ENCODE results near the gene NR1H4.
"Not testable (repeated sequence)": the region's sequence is repeated elsewhere in the genome, so short reads cannot be mapped to it uniquely, and the experiment has no call there.

NR1H4 gene

GRCh38 chr12:100491104-100491503 is 17.4 kb downstream of the NR1H4 start:
- no peaks in the 10 kb centered on the region for H3K4me1 ChIP-seq (ENCODE audit: control insufficient read depth, insufficient read depth, low read length)
- H3K4me3 ChIP-seq (ENCODE audit: low read depth, low read length), result no peak overlapping the region
- no peaks in the 10 kb centered on the region for H3K9me3 ChIP-seq (ENCODE audit: control insufficient read depth, insufficient read depth, low read length)
- H3K36me3 ChIP-seq (ENCODE audit: control insufficient read depth, insufficient read depth, low read length), result no peaks in the 10 kb centered on the region
- H3K27ac ChIP-seq (ENCODE audit: low read depth, low read length), result no peak overlapping the region
- H3K27me3 ChIP-seq (ENCODE audit: control insufficient read depth, insufficient read depth, low read length), result no peaks in the 10 kb centered on the region
- no peak overlapping the region for H3K9ac ChIP-seq (ENCODE audit: low read depth, low read length)

GRCh38 chr12:100493396-100494012 is 19.8 kb downstream of the NR1H4 start:
- Histone ChIP-seq H3K4me3 (ENCODE audit: low read depth, low read length) (no peak overlapping the region), H3K27me3 (ENCODE audit: control insufficient read depth, insufficient read depth, low read length) (no peaks in the 10 kb centered on the region), H3K9me3 (ENCODE audit: control insufficient read depth, insufficient read depth, low read length) (no peaks in the 10 kb centered on the region), H3K27ac (ENCODE audit: low read depth, low read length) (no peak overlapping the region), H3K4me1 (ENCODE audit: control insufficient read depth, insufficient read depth, low read length) (no peaks in the 10 kb centered on the region), H3K9ac (ENCODE audit: low read depth, low read length) (no peak overlapping the region), H3K36me3 (ENCODE audit: control insufficient read depth, insufficient read depth, low read length) (no peaks in the 10 kb centered on the region)

GRCh38 chr12:100494026-100494425 is 20.4 kb downstream of the NR1H4 start:
- H3K27ac ChIP-seq (ENCODE audit: low read depth, low read length), result no peak overlapping the region
- H3K4me3 ChIP-seq (ENCODE audit: low read depth, low read length), result no peak overlapping the region
- H3K9me3 ChIP-seq (ENCODE audit: control insufficient read depth, insufficient read depth, low read length), result no peaks in the 10 kb centered on the region
- H3K4me1 ChIP-seq (ENCODE audit: control insufficient read depth, insufficient read depth, low read length), result no peaks in the 10 kb centered on the region
- H3K9ac ChIP-seq (ENCODE audit: low read depth, low read length), result no peak overlapping the region
- H3K36me3 ChIP-seq (ENCODE audit: control insufficient read depth, insufficient read depth, low read length), result no peaks in the 10 kb centered on the region
- no peaks in the 10 kb centered on the region for H3K27me3 ChIP-seq (ENCODE audit: control insufficient read depth, insufficient read depth, low read length)

- no peak overlapping the region for H3K4me3 ChIP-seq (ENCODE audit: low read depth, low read length)
- no peaks in the 10 kb centered on the region for H3K9me3 ChIP-seq (ENCODE audit: control insufficient read depth, insufficient read depth, low read length)
- H3K27ac ChIP-seq (ENCODE audit: low read depth, low read length), result no peak overlapping the region
- H3K9ac ChIP-seq (ENCODE audit: low read depth, low read length), result no peak overlapping the region
- no peaks in the 10 kb centered on the region for H3K4me1 ChIP-seq (ENCODE audit: control insufficient read depth, insufficient read depth, low read length)
- no peaks in the 10 kb centered on the region for H3K36me3 ChIP-seq (ENCODE audit: control insufficient read depth, insufficient read depth, low read length)
- no peaks in the 10 kb centered on the region for H3K27me3 ChIP-seq (ENCODE audit: control insufficient read depth, insufficient read depth, low read length)
Measured at GRCh38 chr12:100494538-100494937, 20.9 kb downstream of the NR1H4 start.

- Histone ChIP-seq H3K27me3 (ENCODE audit: control insufficient read depth, insufficient read depth, low read length) (no peaks in the 10 kb centered on the region), H3K4me3 (ENCODE audit: low read depth, low read length) (no peak overlapping the region), H3K9ac (ENCODE audit: low read depth, low read length) (no peak overlapping the region), H3K9me3 (ENCODE audit: control insufficient read depth, insufficient read depth, low read length) (no peaks in the 10 kb centered on the region), H3K4me1 (ENCODE audit: control insufficient read depth, insufficient read depth, low read length) (no peaks in the 10 kb centered on the region), H3K36me3 (ENCODE audit: control insufficient read depth, insufficient read depth, low read length) (no peaks in the 10 kb centered on the region), H3K27ac (ENCODE audit: low read depth, low read length) (no peak overlapping the region)
Measured at GRCh38 chr12:100497105-100497795, 23.6 kb downstream of the NR1H4 start.

- no peak overlapping the region for H3K9ac ChIP-seq (ENCODE audit: low read depth, low read length)
- H3K27me3 ChIP-seq (ENCODE audit: control insufficient read depth, insufficient read depth, low read length), result no peaks in the 10 kb centered on the region
- H3K36me3 ChIP-seq (ENCODE audit: control insufficient read depth, insufficient read depth, low read length), result no peaks in the 10 kb centered on the region
- no peaks in the 10 kb centered on the region for H3K9me3 ChIP-seq (ENCODE audit: control insufficient read depth, insufficient read depth, low read length)
- H3K4me3 ChIP-seq (ENCODE audit: low read depth, low read length), result no peak overlapping the region
- no peaks in the 10 kb centered on the region for H3K4me1 ChIP-seq (ENCODE audit: control insufficient read depth, insufficient read depth, low read length)
- H3K27ac ChIP-seq (ENCODE audit: low read depth, low read length), result no peak overlapping the region
Measured at GRCh38 chr12:100498141-100498540, 24.5 kb downstream of the NR1H4 start.

- Histone ChIP-seq H3K9ac (ENCODE audit: low read depth, low read length) (no peak overlapping the region), H3K27me3 (ENCODE audit: control insufficient read depth, insufficient read depth, low read length) (no peaks in the 10 kb centered on the region), H3K4me3 (ENCODE audit: low read depth, low read length) (no peak overlapping the region), H3K36me3 (ENCODE audit: control insufficient read depth, insufficient read depth, low read length) (no peaks in the 10 kb centered on the region), H3K27ac (ENCODE audit: low read depth, low read length) (no peak overlapping the region), H3K9me3 (ENCODE audit: control insufficient read depth, insufficient read depth, low read length) (no peaks in the 10 kb centered on the region), H3K4me1 (ENCODE audit: control insufficient read depth, insufficient read depth, low read length) (no peaks in the 10 kb centered on the region)
Measured at GRCh38 chr12:100499416-100499815, 25.8 kb downstream of the NR1H4 start.

- H3K36me3 ChIP-seq (ENCODE audit: control insufficient read depth, insufficient read depth, low read length); H3K27ac ChIP-seq (ENCODE audit: low read depth, low read length); H3K27me3 ChIP-seq (ENCODE audit: control insufficient read depth, insufficient read depth, low read length); H3K4me3 ChIP-seq (ENCODE audit: low read depth, low read length); H3K9ac ChIP-seq (ENCODE audit: low read depth, low read length); H3K4me1 ChIP-seq (ENCODE audit: control insufficient read depth, insufficient read depth, low read length); H3K9me3 ChIP-seq (ENCODE audit: control insufficient read depth, insufficient read depth, low read length): not testable (repeated sequence)
Measured at GRCh38 chr12:100502718-100503117, 29.1 kb downstream of the NR1H4 start.

GRCh38 chr12:100503228-100503628 is 29.6 kb downstream of the NR1H4 start:
- no peak overlapping the region for H3K4me3 ChIP-seq (ENCODE audit: low read depth, low read length)
- H3K4me1 ChIP-seq (ENCODE audit: control insufficient read depth, insufficient read depth, low read length), result no peaks in the 10 kb centered on the region
- no peaks in the 10 kb centered on the region for H3K36me3 ChIP-seq (ENCODE audit: control insufficient read depth, insufficient read depth, low read length)
- H3K9ac ChIP-seq (ENCODE audit: low read depth, low read length), result no peak overlapping the region
- no peak overlapping the region for H3K27ac ChIP-seq (ENCODE audit: low read depth, low read length)
- no peaks in the 10 kb centered on the region for H3K27me3 ChIP-seq (ENCODE audit: control insufficient read depth, insufficient read depth, low read length)
- no peaks in the 10 kb centered on the region for H3K9me3 ChIP-seq (ENCODE audit: control insufficient read depth, insufficient read depth, low read length)

- Histone ChIP-seq H3K27ac (ENCODE audit: low read depth, low read length) (no peak overlapping the region), H3K9me3 (ENCODE audit: control insufficient read depth, insufficient read depth, low read length) (no peaks in the 10 kb centered on the region), H3K27me3 (ENCODE audit: control insufficient read depth, insufficient read depth, low read length) (no peaks in the 10 kb centered on the region), H3K4me3 (ENCODE audit: low read depth, low read length) (no peak overlapping the region), H3K36me3 (ENCODE audit: control insufficient read depth, insufficient read depth, low read length) (no peaks in the 10 kb centered on the region), H3K4me1 (ENCODE audit: control insufficient read depth, insufficient read depth, low read length) (no peaks in the 10 kb centered on the region), H3K9ac (ENCODE audit: low read depth, low read length) (no peak overlapping the region)
Measured at GRCh38 chr12:100504804-100505203, 31.1 kb downstream of the NR1H4 start.

- no peaks in the 10 kb centered on the region for H3K27me3 ChIP-seq (ENCODE audit: control insufficient read depth, insufficient read depth, low read length)
- no peaks in the 10 kb centered on the region for H3K9me3 ChIP-seq (ENCODE audit: control insufficient read depth, insufficient read depth, low read length)
- no peak overlapping the region for H3K27ac ChIP-seq (ENCODE audit: low read depth, low read length)
- H3K9ac ChIP-seq (ENCODE audit: low read depth, low read length), result no peak overlapping the region
- H3K4me3 ChIP-seq (ENCODE audit: low read depth, low read length), result no peak overlapping the region
- no peaks in the 10 kb centered on the region for H3K36me3 ChIP-seq (ENCODE audit: control insufficient read depth, insufficient read depth, low read length)
- no peaks in the 10 kb centered on the region for H3K4me1 ChIP-seq (ENCODE audit: control insufficient read depth, insufficient read depth, low read length)
Measured at GRCh38 chr12:100508751-100509150, 35.1 kb downstream of the NR1H4 start.

All from HUES48 (cell line).